COLO829 (cell line): ENCODE data around the gene PCBD1.
"Not testable (repeated sequence)": the region's sequence is repeated elsewhere in the genome, so short reads cannot be mapped to it uniquely, and the experiment has no call there.

Experiments
- DNase-seq: peaks from one replicate; pipeline ENCODE4 v3.0.0; 2012; ENCODE audit warnings: low spot score

The PCBD1 gene

GRCh38 chr10:70863470-70864160, 24.8 kb downstream of the PCBD1 start:
- DNase-seq, result no peak

GRCh38 chr10:70861495-70862197, 26.7 kb downstream of the PCBD1 start:
- DNase-seq, result not testable (repeated sequence)

- DNase-seq, result no peak
Observed at GRCh38 chr10:70858759-70859158, 29.6 kb downstream of the PCBD1 start.

DNA sequence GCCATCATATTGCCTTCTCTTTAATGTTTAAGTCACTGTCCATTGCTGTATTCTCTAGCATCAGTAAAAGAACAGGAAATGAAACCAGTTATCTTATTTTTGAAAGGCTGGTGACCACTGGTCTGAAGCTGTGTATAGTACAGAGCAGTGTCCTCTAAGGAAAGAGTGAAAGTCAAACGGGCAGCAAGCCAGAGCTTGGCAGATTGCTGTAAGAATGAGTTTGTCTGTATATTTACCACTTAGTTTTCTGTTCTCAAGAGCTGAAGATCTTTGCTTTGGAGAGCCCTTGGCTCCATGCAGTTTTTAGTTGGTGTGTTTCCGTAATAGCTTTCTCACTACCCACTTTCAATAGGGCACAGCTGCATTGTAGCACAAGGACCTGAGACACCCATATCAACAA, 31.9 kb downstream of the PCBD1 start:
- DNase-seq, result no peak

DNA sequence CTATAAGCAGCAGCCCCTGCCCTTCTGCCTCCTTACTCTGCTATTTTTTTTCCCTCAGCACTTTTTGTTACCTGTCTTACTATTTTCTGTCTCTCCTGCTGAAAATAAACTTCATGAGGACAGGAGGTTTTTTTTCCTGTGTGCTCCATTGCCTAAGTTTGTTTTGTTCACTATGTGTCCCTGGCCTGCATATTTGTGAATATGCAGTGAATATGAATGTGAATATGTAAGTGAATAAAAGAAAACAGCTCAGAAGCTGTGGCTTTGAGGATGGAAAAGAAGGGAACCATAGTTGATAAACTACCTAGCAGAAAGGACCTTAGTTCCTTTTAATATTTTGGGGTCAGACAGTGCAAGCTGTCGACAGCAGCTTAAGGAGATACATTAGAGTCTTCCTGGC, 34.9 kb downstream of the PCBD1 start:
- no peak for DNase-seq

DNA sequence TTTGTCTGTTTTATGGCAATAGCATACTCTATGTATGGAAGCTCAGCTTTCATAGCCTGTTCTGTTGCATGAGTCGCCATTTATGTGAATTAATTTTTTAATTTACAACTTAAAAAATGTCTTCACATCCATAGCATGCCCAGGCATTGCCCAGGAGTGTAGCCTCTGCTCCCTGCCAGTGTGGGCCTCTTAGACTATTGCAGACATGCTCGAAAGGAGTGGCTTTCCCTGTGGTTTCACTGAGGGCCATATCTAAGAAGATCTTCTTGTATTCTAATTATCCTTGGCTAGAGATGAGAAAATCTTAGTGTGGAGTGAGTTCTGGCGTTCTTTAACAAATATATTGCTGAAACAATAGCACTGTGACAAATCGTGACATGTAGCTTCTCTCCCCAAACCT, 35.3 kb downstream of the PCBD1 start:
- no peak for DNase-seq

- DNase-seq, result no peak
Observed at GRCh38 chr10:70851597-70852475, 36.5 kb downstream of the PCBD1 start.

- DNase-seq, result no peak
Observed at GRCh38 chr10:70850097-70850496, 38.3 kb downstream of the PCBD1 start.

- DNase-seq, result peak; percentile 85
Observed at GRCh38 chr10:70849582-70850016, 38.8 kb downstream of the PCBD1 start.

DNA sequence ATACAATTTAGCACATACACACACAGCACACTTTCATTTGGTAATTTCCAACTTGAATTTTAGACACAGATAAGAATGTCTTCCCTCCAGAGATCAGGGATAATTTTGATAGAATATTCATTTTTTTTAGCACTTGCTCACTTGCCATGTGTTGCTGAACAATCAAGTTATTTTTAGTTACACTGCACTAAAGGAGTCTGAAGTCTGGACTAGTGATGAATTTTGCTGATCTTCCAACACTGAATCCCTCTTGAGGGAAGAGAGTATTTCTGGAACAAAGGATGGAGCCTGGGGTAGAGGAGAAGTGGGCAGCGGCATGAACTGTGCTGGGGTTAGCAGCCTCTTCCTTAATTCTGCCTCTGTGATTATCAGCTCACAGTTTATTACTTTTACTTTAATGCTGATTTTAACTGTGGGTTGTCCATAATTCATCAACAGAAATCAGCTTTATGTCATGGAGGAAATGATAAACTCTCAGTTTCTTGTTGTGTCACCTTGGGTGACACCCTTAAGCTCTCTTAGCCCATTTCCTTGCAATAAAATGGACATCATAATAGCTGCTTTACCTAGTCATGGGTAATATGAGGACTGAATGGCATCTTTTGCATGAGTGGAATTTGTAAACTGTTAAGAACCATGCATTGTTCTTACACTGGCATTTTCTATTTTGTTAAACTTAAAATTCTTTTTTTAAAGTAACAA, 40.6 kb downstream of the PCBD1 start:
- no peak for DNase-seq

DNA sequence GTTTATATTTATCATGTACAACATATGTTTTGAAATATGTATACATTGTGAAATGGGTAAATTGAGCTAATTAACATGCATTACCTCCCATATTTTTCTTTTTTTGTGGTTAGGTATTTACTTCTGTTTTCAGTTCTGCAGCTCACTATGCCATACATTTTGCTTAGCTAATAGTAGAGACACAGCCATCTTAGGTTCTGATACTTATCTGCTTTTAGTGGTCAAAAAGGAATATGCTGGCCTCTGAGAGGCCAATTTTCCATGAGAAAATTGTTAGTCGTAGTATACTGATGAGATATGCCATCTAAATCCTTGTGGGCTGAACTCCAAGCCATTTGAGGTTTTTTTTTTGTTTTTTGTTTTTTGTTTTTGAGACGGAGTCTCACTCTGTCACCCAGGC, 41.6 kb downstream of the PCBD1 start:
- no peak for DNase-seq

DNA sequence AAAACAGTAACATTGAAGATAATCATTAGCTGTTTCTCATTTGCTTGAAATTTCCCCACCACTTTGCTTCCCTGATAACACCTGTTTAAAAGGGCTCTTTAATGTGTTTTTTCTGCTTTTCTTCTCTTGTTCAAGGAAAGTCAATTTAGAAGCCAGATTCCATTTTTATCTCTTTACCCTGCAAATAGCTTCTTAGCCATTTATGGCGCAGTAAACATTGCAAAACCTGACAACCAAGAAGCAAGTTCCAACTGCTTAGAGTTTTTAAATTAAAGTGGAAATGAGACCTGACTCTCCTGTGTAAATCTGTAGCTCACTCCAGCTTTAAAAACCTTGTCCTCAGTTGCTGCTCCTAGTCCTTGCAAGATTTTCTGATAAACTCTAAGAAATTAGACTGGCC, 42.5 kb downstream of the PCBD1 start:
- DNase-seq, result no peak

DNA sequence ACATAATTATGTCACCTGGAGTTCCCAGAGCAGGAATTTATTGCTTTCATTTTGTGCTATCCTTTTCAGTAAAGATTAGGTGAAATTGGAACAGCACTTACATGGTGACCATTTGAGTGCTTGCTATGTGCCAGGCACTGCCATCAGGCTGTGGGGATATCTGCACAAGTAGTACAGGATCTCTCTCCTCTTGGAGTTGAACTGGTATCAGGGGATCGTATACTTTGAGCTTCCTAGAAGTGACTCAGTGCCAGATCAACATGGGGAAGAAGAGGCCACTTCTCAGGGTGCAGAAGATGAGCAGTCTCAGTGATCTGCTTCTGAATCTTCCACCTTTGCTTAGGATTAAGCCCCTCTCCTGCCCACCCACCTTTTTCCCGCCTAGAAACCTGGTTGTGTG, 43.1 kb downstream of the PCBD1 start:
- DNase-seq, result no peak

- no peak for DNase-seq
Observed at GRCh38 chr10:70843776-70844489, 44.4 kb downstream of the PCBD1 start.

DNA sequence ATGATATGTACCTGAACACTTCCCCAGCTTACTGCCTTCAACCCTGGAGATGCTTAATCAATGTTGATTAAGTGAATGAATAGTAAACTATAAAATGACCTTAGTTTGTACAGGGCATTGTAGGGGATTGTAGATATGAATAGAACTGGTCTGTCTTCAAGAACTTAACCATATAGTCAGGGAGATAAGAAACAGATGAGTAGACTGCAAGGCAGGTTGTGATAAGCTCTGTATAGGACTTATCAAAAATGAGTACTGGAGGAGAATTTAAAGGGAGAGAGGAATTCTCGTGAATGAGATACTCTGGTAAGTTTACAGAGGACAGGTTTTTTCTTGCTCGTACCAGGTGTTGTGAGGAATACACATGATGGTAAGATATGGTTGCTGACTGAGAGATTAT, 45.0 kb downstream of the PCBD1 start:
- no peak for DNase-seq

DNA sequence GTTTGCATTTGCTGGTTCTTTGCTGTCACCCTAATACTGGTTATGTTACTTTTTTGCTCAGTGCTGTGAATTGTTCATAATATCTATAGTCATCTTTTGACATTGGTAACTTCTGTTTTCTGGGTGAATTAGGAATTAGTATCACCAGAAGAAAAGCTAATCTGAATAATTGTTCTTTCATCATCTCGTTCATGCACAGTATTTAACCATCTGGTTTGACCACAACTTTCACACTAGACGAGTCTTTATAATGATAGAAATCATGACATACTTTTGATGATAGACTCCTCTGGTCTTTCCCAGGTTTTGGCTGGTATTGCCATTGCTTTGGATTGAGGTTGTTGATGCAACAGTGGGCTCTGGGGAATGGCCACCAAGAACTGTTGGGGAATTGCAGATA, 47.5 kb downstream of the PCBD1 start:
- DNase-seq, result no peak

- no peak for DNase-seq
Observed at GRCh38 chr10:70838270-70838805, 50.0 kb downstream of the PCBD1 start.

GRCh38 chr10:70837660-70838059, 50.7 kb downstream of the PCBD1 start:
- DNase-seq, result no peak

DNA sequence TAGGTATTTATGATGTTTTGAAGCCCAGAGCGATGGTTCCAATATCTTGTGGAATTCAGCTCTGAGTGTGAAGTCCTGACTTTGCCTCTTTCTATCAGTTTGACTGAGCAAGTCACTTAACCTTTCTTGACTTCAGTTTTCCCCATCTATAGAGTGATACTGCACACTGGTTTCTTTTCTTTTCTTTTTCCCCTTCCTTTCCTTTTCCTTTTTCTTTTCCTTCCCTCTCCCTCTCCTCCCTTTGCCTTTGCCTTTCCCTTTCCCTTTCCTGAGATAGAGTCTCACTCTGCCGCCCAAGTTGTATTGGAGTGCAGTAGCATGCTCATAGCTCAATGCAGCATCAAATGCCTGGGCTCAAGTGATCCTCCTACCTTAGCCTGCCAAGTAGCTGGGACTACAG, 52.0 kb downstream of the PCBD1 start:
- no peak for DNase-seq

GRCh38 chr10:70834441-70835151, 53.8 kb downstream of the PCBD1 start:
- DNase-seq, result no peak

DNA sequence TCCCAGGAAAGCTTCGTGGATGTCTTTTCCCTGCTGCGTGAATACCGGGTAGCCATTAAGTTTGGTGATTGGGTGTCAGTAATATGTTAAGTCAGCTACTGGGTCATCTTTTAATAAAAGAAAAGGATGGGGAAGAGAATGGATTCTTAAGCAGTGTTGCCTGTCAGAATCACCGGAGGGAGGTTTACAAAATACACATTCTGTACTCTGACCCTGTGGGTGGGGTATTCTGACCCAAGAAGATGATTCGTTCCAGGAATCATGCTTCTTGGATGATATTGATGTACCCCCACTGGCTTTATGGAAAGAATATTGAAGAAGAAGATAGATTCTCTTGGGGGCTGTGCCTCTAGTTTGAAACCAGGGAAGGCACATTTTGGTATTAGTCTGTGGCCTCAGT, 54.3 kb downstream of the PCBD1 start:
- DNase-seq, result no peak
